ENCODE results near the gene KCNN3. TPM values are rescaled to one million over a fixed set of nuclear protein-coding genes. Genes with fewer than 3 reads are reported as not detected.
"Not testable (repeated sequence)": the region's sequence is repeated elsewhere in the genome, so short reads cannot be mapped to it uniquely, and the experiment has no call there.

Gene KCNN3
- total RNA-seq, 1 experiment from 2014 or later = not detected

GRCh38 chr1:154910851-154911250 lies 40.8 kb upstream of the KCNN3 start:
- CTCF ChIA-PET = no interaction called here
- peaks cover 2% of the 10 kb centered on the region for H3K9me3 Mint-ChIP-seq (ENCODE audit: low read depth, unreplicated experiment)
- peaks cover 12% of the 10 kb centered on the region for H3K4me1 Mint-ChIP-seq (ENCODE audit: low read depth, unreplicated experiment)
- H3K36me3 Mint-ChIP-seq (ENCODE audit: insufficient read depth, unreplicated experiment) = no peaks in the 10 kb centered on the region
- H3K4me3 Mint-ChIP-seq (ENCODE audit: low read depth, unreplicated experiment) = no peak overlapping the region
- TF ChIP-seq CTCF (IDR thresholded peaks at IDR 0.05; ENCODE audit: unreplicated experiment) = no peak
- intact Hi-C loops (cut with micrococcal nuclease; ENCODE audit: unreplicated experiment) = no loop called here
- BruUV-seq (replicated peaks) = no TSS peak
- no peak for DNase-seq
- no peak overlapping the region for H3K27ac Mint-ChIP-seq (ENCODE audit: unreplicated experiment)
- peaks cover 21% of the 10 kb centered on the region for H3K27me3 Mint-ChIP-seq (ENCODE audit: unreplicated experiment)

GRCh38 chr1:154908937-154909336 lies 38.9 kb upstream of the KCNN3 start:
- Mint-ChIP-seq H3K27ac (ENCODE audit: unreplicated experiment) (no peak overlapping the region), H3K4me1 (ENCODE audit: low read depth, unreplicated experiment) (peaks cover 12% of the 10 kb centered on the region), H3K9me3 (ENCODE audit: low read depth, unreplicated experiment) (peaks cover 2% of the 10 kb centered on the region), H3K4me3 (ENCODE audit: low read depth, unreplicated experiment) (no peak overlapping the region), H3K36me3 (ENCODE audit: insufficient read depth, unreplicated experiment) (no peaks in the 10 kb centered on the region), H3K27me3 (ENCODE audit: unreplicated experiment) (peaks cover 21% of the 10 kb centered on the region)
- no TSS peak for BruUV-seq (replicated peaks)
- intact Hi-C loops (cut with micrococcal nuclease; ENCODE audit: unreplicated experiment) = no loop called here
- CTCF ChIA-PET = no interaction called here
- DNase-seq = no peak
- TF ChIP-seq CTCF (IDR thresholded peaks at IDR 0.05; ENCODE audit: unreplicated experiment) = no peak

- CTCF ChIA-PET; H3K9me3 Mint-ChIP-seq (ENCODE audit: low read depth, unreplicated experiment); H3K27ac Mint-ChIP-seq (ENCODE audit: unreplicated experiment); DNase-seq; intact Hi-C loops (cut with micrococcal nuclease; ENCODE audit: unreplicated experiment); BruUV-seq (replicated peaks); H3K4me3 Mint-ChIP-seq (ENCODE audit: low read depth, unreplicated experiment); H3K36me3 Mint-ChIP-seq (ENCODE audit: insufficient read depth, unreplicated experiment): not testable (repeated sequence)
- H3K27me3 Mint-ChIP-seq (ENCODE audit: unreplicated experiment) = peaks cover 21% of the 10 kb centered on the region
- H3K4me1 Mint-ChIP-seq (ENCODE audit: low read depth, unreplicated experiment) = peaks cover 12% of the 10 kb centered on the region
Measured at GRCh38 chr1:154908129-154908528, 38.0 kb upstream of the KCNN3 start.

- peaks cover 21% of the 10 kb centered on the region for H3K27me3 Mint-ChIP-seq (ENCODE audit: unreplicated experiment)
- no peak overlapping the region for H3K27ac Mint-ChIP-seq (ENCODE audit: unreplicated experiment)
- intact Hi-C loops (cut with micrococcal nuclease; ENCODE audit: unreplicated experiment) = no loop called here
- CTCF ChIA-PET = interaction anchor here (0.7 to 0.9 kb wide), 2 partner anchors 30 to 110 kb away, joined by 3 read pairs; partner anchors contain the start of gene PMVK
- H3K9me3 Mint-ChIP-seq (ENCODE audit: low read depth, unreplicated experiment) = peaks cover 2% of the 10 kb centered on the region
- H3K4me1 Mint-ChIP-seq (ENCODE audit: low read depth, unreplicated experiment) = peaks cover 12% of the 10 kb centered on the region
- H3K36me3 Mint-ChIP-seq (ENCODE audit: insufficient read depth, unreplicated experiment) = no peaks in the 10 kb centered on the region
- TF ChIP-seq CTCF (IDR thresholded peaks at IDR 0.05; ENCODE audit: unreplicated experiment) = peak; percentile 35
- DNase-seq = peak; percentile 30
- no peak overlapping the region for H3K4me3 Mint-ChIP-seq (ENCODE audit: low read depth, unreplicated experiment)
- BruUV-seq (replicated peaks) = no TSS peak
Measured at GRCh38 chr1:154906621-154907081, 36.6 kb upstream of the KCNN3 start.

- no peak for DNase-seq
- no peaks in the 10 kb centered on the region for H3K9me3 Mint-ChIP-seq (ENCODE audit: low read depth, unreplicated experiment)
- no peak overlapping the region for H3K4me3 Mint-ChIP-seq (ENCODE audit: low read depth, unreplicated experiment)
- intact Hi-C loops (cut with micrococcal nuclease; ENCODE audit: unreplicated experiment) = no loop called here
- H3K36me3 Mint-ChIP-seq (ENCODE audit: insufficient read depth, unreplicated experiment) = no peaks in the 10 kb centered on the region
- H3K27ac Mint-ChIP-seq (ENCODE audit: unreplicated experiment) = no peak overlapping the region
- BruUV-seq (replicated peaks) = no TSS peak
- peaks cover 3% of the 10 kb centered on the region for H3K4me1 Mint-ChIP-seq (ENCODE audit: low read depth, unreplicated experiment)
- TF ChIP-seq CTCF (IDR thresholded peaks at IDR 0.05; ENCODE audit: unreplicated experiment) = no peak
- H3K27me3 Mint-ChIP-seq (ENCODE audit: unreplicated experiment) = peaks cover 28% of the 10 kb centered on the region
- CTCF ChIA-PET = interaction anchor here (0.6 to 0.7 kb wide), 2 partner anchors 49 to 271 kb away, joined by 3 read pairs; no protein-coding TSS in a partner anchor
Measured at GRCh38 chr1:154902938-154903566, 33.0 kb upstream of the KCNN3 start.
